ENCODE results near the gene DVL1. TPM values are rescaled to one million over a fixed set of nuclear protein-coding genes. Genes with fewer than 3 reads are reported as not detected.
A peak's percentile ranks its signal among the peaks of the same experiment; 100 is the strongest.

The DVL1 gene
- polyA plus RNA-seq, 3 donors: 39.7 to 47.5 (median 45.8) TPM

- no peak for DNase-seq
Observed at GRCh38 chr1:1313500-1314236, 35.5 kb downstream of the DVL1 start.

- DNase-seq: no peak
Observed at GRCh38 chr1:1312450-1313314, 36.5 kb downstream of the DVL1 start.

DNA sequence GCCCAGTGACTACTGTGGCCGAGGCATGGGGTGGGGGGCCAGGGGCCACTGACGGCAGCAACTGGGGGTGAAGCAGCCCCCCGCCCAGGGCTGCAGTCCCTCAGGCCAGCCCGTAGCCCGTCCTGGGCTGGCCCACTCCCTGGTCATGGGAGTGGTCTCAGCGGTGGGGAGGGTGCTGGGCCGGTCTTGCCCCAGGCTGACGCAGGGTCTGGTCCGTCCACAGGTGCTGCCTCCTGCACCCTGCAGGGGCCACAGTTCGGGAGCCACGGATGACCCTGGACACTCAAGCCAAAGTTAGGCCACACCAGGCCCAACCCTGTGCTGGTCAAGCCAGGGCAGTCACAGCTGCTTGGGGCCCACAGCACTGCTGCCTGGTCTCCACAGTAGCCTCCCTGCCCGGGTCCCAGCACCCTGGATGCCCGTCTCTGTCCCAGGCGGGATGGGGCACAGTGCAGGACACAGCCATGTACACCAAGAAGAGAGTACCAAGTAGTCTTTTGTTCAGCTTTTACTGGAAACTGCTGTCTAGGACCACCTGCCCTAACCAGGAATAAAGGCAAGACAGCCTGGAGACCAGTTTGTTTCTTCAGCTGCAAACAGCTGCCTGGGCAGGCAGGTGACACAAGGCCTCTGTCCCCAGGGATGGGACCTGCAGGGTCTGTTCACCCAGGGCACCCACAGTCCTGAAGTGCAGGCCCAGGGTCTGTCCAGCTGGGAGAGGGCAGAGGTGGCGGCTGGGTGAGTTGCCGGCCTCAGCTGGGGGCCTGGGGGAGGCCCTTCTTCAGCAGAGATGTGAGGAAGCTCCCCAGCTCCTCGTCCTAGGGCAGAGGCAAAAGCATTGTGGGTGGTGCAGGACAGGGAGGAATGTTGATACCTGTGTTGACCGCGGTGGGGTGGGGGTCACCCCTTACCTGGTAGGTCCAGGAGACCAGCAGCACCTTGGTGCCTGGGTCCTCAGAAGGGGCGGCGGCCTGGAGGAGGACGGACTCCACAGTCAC is 37.8 kb downstream of the DVL1 start:
- DNase-seq: no peak

GRCh38 chr1:1310476-1311053 is 38.7 kb downstream of the DVL1 start:
- no peak for DNase-seq

GRCh38 chr1:1310109-1310385 is 39.2 kb downstream of the DVL1 start:
- no peak for DNase-seq

DNA sequence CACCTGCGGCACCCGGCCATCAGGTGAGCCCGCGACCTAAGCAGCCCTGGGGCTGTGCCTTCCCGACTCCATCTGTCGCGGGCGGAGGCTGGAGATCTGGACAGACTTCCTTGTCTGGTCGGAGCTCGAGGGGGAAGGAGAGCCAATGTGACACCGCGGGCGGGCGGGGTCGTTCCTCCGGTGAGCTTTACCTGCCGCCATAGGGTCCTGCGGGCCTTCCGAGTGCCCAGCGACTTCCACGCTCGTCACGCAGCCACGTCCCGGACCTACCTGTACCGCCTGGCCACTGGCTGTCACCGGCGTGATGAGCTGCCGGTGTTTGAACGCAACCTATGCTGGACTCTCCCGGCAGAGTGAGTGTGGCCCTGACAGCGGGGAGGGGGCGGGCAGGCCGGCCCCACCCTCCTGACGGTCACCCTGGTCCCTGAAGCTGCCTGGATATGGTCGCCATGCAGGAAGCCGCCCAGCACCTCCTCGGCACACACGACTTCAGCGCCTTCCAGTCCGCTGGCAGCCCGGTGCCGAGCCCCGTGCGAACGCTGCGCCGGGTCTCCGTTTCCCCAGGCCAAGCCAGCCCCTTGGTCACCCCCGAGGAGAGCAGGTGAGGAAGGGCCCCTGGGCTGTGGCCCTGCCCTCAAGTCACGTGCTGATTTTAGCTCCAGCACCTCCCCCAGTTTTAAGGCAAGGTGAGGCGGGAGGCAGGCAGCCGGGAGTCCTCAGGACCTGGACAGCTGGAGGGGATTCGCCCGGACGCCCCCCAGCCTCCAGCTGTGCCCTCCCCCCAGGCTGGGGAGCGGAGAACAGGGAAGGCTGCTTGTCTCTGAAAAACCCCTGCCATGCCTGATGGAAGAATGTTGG is 39.7 kb downstream of the DVL1 start:
- no peak for DNase-seq

DNA sequence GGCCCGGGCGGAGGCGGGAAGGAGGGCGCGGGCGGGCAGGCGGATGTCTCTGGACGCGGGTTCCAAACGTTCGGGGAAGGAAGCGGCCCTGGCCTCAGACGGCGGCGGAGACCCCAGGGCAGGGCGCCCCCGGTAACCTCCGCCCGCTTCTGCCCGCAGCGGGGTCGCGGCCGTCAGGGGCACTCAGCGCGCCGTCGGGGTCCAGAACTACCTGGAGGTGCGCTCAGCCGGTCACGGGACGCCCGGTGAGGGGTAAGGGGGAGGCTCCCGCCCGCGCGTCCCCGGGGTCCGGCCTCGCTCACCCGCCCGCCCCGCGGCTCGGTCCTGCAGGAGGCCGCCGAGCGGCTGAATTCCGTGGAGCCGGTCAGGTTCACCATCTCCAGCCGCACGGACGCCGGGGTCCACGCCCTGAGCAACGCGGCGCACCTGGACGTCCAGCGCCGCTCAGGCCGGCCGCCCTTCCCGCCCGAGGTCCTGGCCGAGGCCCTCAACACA is 40.4 kb downstream of the DVL1 start:
- DNase-seq: no peak

- DNase-seq: peak; percentile 89
Observed at GRCh38 chr1:1307923-1308755, 41.1 kb downstream of the DVL1 start, which contains the start of the genes ACAP3 and PUSL1. Gene ACAP3, minus strand, starts transcription at chr1:1307930. Its CDS starts 115 bp downstream, at chr1:1307815. Gene PUSL1, plus strand, starts transcription at chr1:1308597. Its CDS starts 47 bp downstream, at chr1:1308644.

DNA sequence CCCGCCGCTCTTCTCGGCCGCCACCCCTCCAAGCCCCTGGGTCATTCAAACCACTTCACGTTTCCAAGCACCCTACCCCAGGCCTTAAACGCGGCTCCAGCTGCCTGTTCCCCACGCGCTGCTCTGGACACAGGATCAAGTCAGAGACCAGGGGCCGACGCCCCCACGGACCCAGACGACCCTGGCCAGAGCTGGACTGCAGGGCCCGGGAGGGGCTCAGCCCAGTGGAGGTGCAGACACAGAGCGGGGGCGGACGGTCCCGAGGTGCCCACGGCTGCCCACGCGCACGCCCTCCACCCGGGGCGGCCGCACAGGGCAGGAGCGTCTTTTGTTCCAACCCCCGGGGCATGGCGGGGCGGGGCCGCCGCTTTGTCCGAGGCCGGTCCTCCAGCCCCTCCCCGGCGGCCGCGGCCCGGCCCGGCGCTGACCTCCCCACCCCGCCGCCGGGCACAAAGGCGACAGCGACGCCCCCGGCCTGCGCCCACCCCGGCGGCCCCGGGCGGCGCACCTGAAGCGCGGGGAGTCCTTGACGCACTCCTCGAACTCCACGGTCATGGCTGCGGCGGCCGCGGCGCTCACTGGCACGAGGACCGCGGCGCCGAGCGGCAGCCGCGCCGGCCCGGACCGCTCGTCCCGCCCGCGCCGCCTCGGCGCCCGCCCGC is 41.8 kb downstream of the DVL1 start:
- no peak for DNase-seq

- DNase-seq: no peak
Observed at GRCh38 chr1:1306661-1307260, 42.5 kb downstream of the DVL1 start.

DNA sequence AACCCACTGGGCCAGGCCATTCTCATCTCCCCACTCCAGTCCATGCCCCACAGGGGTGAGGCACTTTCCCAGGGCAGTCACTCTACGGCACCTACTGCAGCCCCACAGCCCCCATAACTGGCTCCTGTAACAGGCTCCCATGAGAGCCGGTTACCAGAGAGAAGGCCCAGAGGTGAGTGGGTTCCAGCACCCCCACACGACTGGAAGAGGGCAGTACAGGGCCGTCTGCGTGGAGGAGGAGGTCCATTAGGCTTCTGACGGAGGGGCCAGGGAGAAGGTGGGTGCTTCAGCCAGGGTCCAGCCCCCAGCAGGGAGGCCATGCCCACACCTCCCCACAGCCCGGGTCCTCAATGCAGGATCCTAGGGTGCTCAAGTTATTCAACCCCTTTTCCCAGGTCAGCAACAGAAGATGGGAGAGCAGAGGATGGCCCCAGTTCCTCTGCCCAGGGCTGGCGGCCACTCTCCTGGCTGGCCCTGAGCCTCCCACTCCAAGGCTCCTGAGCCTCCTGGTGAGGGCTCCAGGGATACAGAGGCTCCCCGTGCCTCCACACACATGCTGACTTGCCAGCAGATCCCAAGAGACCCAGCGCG is 43.1 kb downstream of the DVL1 start:
- no peak for DNase-seq

DNA sequence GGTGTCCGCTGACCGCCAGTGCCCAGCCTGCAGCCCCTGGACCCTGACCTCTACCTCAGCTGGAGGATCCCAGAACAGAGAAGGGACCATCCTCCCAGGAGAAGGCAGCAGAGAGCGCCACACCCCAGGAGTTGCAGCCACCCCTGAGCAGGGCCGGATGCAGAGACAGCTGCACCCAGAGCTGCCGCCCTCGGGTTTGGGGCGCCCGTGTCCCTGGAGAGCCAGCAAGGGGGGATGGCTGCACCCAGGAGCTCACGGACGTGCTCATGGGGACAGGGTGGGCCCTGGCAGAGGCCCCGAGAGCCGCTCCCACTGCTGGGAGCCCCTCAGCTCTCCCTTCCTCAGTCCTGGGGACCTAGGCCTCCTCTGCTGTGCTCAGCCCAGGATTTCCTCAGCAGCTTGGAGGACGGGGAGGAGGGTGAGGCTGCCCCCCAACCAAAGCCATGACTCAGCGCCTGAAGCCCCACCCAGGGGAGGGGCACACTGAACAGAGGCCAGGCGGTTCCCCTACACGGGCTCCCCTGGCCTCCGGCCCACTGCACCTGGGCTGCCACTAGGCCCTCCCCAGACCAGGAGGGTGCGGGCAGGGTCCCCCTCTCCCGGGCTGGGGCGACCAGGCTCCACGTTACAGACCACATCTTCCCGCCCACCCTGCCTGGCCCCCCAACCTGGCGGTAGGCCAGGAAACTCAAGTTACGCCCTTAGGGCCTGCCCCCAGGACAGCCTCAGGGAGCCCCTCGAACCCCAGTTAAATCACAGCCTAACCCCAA is 43.7 kb downstream of the DVL1 start:
- no peak for DNase-seq

GRCh38 chr1:1304331-1305299 is 44.6 kb downstream of the DVL1 start:
- DNase-seq: peak; percentile 74

- no peak for DNase-seq
Observed at GRCh38 chr1:1303736-1304135, 45.5 kb downstream of the DVL1 start.

DNA sequence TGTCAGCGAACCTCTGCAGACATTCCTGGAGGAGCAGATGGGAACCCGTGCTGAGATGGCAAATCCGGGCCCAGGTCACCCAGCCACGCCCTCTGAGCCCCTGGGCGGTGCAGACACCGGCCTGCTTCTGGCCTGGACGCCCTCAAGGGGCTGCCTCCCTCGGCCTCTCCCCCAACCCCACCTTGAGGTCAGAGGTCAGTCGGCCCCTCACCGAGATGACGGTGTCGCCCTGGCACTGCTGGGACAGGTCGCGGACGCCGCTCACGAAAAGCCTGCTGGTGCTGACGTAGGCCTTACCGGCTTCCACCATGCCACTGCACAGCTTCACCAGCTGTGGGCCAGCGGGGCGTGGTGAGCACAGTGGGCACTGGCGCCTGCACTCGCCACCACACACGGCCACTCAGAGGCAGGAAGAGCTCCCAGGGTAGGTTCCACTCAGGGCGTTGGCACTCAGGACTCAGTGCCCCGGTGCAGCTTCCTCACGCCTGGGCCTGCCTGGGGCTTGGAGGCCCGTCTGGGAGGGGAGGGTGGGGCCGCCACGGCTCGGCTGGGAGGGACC is 46.2 kb downstream of the DVL1 start:
- DNase-seq: no peak

- DNase-seq: no peak
Observed at GRCh38 chr1:1302006-1302430, 47.2 kb downstream of the DVL1 start.

Measured in renal pelvis (tissue), 4 donors.